CD4-positive, alpha-beta T cell (primary cell): ENCODE data around the gene OR1E2. TPM values are rescaled to one million over a fixed set of nuclear protein-coding genes. Genes with fewer than 3 reads are reported as not detected.
"Not testable (repeated sequence)": the region's sequence is repeated elsewhere in the genome, so short reads cannot be mapped to it uniquely, and the experiment has no call there.

Experiments used
- ATAC-seq: fragments of 200-7000 bp; cut with Tn5 transposase; one replicate; pipeline ENCODE4 v1.10.0; 2022; ENCODE audit warnings: mild to moderate bottlenecking; ENCODE audit not compliant: poor library complexity
- CTCF ChIA-PET: fragments of 350-600 bp; sonication (Branson Sonifier 250); formaldehyde crosslinking; loops from one replicate; lab custom pipeline; 2021; ENCODE audit warnings: antibody characterized with exemption, inconsistent platforms; lab: Charles Lee
- POLR2A ChIA-PET: fragments of 350-600 bp; sonication (Branson Sonifier 250); formaldehyde crosslinking; loops from one replicate; lab custom pipeline; 2021; ENCODE audit warnings: antibody characterized with exemption, inconsistent platforms; lab: Charles Lee
- DNase-seq, 14 experiments: peaks; one replicate each; pipeline ENCODE4 v3.0.0-alpha.2; 2013 to 2020; ENCODE audit warnings: mixed read lengths in 2 of 14
- H3K27ac ChIP-seq, 2 donors: one replicate each; pipeline versions ENCODE4 v1.5.1 to v1.7.0; 2013; ENCODE audit warnings: low read length in 2 of 2, low read depth in 1 of 2, mild to moderate bottlenecking in 1 of 2
- H3K27me3 ChIP-seq, 2 experiments: 1 replicate in 1 of 2; 2 replicates in 1 of 2; pipeline versions ENCODE4 v1.6.1 to v1.7.0; 2013; ENCODE audit warnings: low read length in 2 of 2, control low read depth in 1 of 2, mild to moderate bottlenecking in 1 of 2, moderate library complexity in 1 of 2; ENCODE audit not compliant: insufficient read depth in 2 of 2, control insufficient read depth in 1 of 2
- H3K36me3 ChIP-seq: one replicate; pipeline ENCODE4 v1.6.1; 2013; ENCODE audit warnings: low read length, control low read depth; ENCODE audit not compliant: insufficient read depth
- H3K4me1 ChIP-seq: one replicate; pipeline ENCODE4 v1.6.1; 2013; ENCODE audit warnings: low read length, control low read depth; ENCODE audit not compliant: insufficient read depth
- H3K4me3 ChIP-seq: one replicate; pipeline ENCODE4 v1.5.1; 2013; ENCODE audit warnings: mild to moderate bottlenecking, low read length, moderate library complexity
- H3K9me3 ChIP-seq, 2 experiments: 1 replicate in 1 of 2; 2 replicates in 1 of 2; pipeline versions ENCODE4 v1.6.1 to v1.7.0; 2013; ENCODE audit warnings: low read length in 2 of 2, mild to moderate bottlenecking in 2 of 2, control low read depth in 1 of 2, moderate library complexity in 1 of 2; ENCODE audit not compliant: control insufficient read depth in 1 of 2, insufficient read depth in 1 of 2
- H3K27ac Mint-ChIP-seq: one replicate; pipeline ENCODE4 v1.8.0; 2020; ENCODE audit warnings: mixed read lengths
- H3K27me3 Mint-ChIP-seq: one replicate; pipeline ENCODE4 v1.8.0; 2021; ENCODE audit warnings: mixed read lengths
- H3K36me3 Mint-ChIP-seq: one replicate; pipeline ENCODE4 v1.8.0; 2021; ENCODE audit warnings: low read depth, mixed read lengths
- H3K4me1 Mint-ChIP-seq: one replicate; pipeline ENCODE4 v1.8.0; 2021; ENCODE audit warnings: low read depth, mixed read lengths
- H3K4me3 Mint-ChIP-seq: one replicate; pipeline ENCODE4 v1.8.0; 2020; ENCODE audit warnings: mild to moderate bottlenecking, mixed read lengths
- H3K9me3 Mint-ChIP-seq: one replicate; pipeline ENCODE4 v1.8.0; 2020; ENCODE audit warnings: mixed read lengths
- intact Hi-C, 2 experiments: fragments of 100-400 bp; cut with DNase I in 1 of 2; cut with micrococcal nuclease in 1 of 2; formaldehyde crosslinking; loops; one replicate each; pipeline versions ENCODE4 v1.15.1 to v1.9.0; 2023 to 2025; cut with DNase I, micrococcal nuclease
- total RNA-seq, 174 experiments: library from RNA in 2 of 174; stranded (reverse) in 2 of 174; gene quantifications; one replicate each; pipeline ENCODE4 v1.2.3 and lab custom pipeline; 2021 to 2026
- TF ChIP-seq, protein P1 (sequence below): fragments of 200-600 bp; IDR thresholded peaks from one replicate; pipeline ENCODE4 v1.8.0; 2022; ENCODE audit warnings: antibody characterized with exemption, mild to moderate bottlenecking

The OR1E2 gene
- total RNA-seq, 2 experiments from 2014 or later = not detected

DNA sequence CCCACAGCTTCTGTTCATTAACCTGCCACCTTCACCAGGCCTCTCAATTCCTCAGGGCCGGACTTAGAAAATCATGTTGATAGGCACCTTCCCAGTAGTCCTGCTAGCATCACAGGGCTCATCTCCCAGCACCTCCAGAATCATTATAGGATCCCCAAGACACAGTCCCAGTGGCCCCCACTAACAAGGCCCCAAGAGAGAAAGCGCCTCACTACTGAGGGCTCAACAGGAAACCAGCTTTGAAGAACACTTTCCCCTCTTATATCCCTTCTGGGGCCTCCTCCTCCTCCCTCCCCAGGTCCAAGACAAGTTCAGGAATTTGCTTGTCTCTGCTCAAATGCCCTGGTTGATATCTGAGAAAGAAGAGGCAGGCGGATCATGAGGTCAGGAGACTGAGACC is 22.6 kb downstream of the OR1E2 start, which contains the start of gene OR3A3:
Gene OR3A3 (plus strand): TSS at position 301 of the 400 bp plus-strand sequence.
- H3K36me3 Mint-ChIP-seq = no peaks in the 10 kb centered on the region

DNA sequence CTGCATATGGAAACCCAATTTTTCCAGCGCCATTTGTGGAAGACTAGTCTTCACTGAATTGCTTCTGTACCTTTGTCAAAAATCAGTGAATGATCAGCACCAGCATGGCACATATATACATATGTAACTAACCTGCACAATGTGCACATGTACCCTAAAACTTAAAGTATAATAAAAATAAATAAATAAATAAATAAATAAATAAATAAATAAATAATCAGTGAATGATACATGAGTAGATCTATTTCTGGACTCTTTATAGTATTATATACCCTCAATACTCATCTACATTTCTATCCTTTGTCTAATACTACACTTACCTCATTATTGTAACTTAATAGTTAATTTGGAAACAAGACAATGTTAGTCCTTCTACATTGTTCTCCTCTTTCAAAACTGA is 29.8 kb downstream of the OR1E2 start:
- H3K27me3 ChIP-seq, H3K27ac Mint-ChIP-seq, H3K36me3 Mint-ChIP-seq, H3K27ac ChIP-seq, H3K4me1 ChIP-seq, intact Hi-C loops, H3K4me3 Mint-ChIP-seq, POLR2A ChIA-PET, ATAC-seq, CTCF ChIA-PET, H3K4me3 ChIP-seq, DNase-seq, H3K36me3 ChIP-seq, H3K4me1 Mint-ChIP-seq: not testable (repeated sequence)
- peaks cover 5 to 14% of the 10 kb centered on the region in 2 experiments for H3K9me3 ChIP-seq
- peaks cover 13% of the 10 kb centered on the region for H3K9me3 Mint-ChIP-seq
- peaks cover 17% of the 10 kb centered on the region for H3K27me3 Mint-ChIP-seq

More for the DNA sequence above, 22.6 kb downstream of the OR1E2 start, which contains the start of gene OR3A3:
- Histone ChIP-seq H3K27ac (no peak within 1 kb of the TSS), H3K36me3 (no peaks in the 10 kb centered on the region), H3K27me3 (peaks cover 3 to 9% of the 10 kb centered on the region in 2 experiments), H3K4me1 (no peaks in the 10 kb centered on the region), H3K4me3 (no peak within 1 kb of the TSS), H3K9me3 (peaks cover 5 to 15% of the 10 kb centered on the region in 2 experiments)
- Mint-ChIP-seq H3K4me3 (no peak within 1 kb of the TSS), H3K9me3 (peaks cover 16% of the 10 kb centered on the region), H3K27ac (no peak within 1 kb of the TSS), H3K4me1 (no peaks in the 10 kb centered on the region), H3K27me3 (peaks cover 31% of the 10 kb centered on the region)
- ChIA-PET POLR2A (no interaction called here), CTCF (no interaction called here)
- DNase-seq (no peak), ATAC-seq (no peak)
- TF ChIP-seq, protein P1, sequence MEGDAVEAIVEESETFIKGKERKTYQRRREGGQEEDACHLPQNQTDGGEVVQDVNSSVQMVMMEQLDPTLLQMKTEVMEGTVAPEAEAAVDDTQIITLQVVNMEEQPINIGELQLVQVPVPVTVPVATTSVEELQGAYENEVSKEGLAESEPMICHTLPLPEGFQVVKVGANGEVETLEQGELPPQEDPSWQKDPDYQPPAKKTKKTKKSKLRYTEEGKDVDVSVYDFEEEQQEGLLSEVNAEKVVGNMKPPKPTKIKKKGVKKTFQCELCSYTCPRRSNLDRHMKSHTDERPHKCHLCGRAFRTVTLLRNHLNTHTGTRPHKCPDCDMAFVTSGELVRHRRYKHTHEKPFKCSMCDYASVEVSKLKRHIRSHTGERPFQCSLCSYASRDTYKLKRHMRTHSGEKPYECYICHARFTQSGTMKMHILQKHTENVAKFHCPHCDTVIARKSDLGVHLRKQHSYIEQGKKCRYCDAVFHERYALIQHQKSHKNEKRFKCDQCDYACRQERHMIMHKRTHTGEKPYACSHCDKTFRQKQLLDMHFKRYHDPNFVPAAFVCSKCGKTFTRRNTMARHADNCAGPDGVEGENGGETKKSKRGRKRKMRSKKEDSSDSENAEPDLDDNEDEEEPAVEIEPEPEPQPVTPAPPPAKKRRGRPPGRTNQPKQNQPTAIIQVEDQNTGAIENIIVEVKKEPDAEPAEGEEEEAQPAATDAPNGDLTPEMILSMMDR = no peak
- intact Hi-C loops = loop anchor here in 1 of 2 experiments (10.0 kb wide), 1 partner anchor 126 kb away; no protein-coding TSS in a partner anchor

DNA sequence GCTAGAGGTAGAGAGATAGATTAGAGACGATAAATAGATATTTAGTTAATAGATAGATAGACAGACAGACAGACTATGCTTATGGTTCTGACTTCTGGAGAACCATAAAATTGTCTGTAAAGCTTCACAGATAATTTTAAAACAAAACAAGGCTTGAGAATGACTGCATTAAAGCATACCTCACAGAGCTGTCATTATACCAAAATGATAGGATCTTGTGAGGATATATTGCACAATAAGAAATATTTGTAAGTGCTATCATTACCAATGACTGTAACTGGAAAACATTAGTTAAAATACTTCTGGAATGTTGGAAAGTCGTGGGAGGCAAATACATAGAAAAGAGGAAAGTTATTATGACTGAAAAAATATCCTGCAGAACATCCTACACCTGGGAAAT is 31.9 kb downstream of the OR1E2 start:
- peaks cover 3% of the 10 kb centered on the region for H3K9me3 Mint-ChIP-seq
- no peak overlapping the region for H3K27ac Mint-ChIP-seq
- DNase-seq = no peak
- H3K27ac ChIP-seq = no peak overlapping the region
- POLR2A ChIA-PET = no interaction called here
- H3K4me1 Mint-ChIP-seq = no peaks in the 10 kb centered on the region
- H3K27me3 ChIP-seq = peaks cover 0 to 3% of the 10 kb centered on the region in 2 experiments
- H3K4me3 ChIP-seq = no peak overlapping the region
- H3K4me3 Mint-ChIP-seq = no peak overlapping the region
- CTCF ChIA-PET = no interaction called here
- H3K27me3 Mint-ChIP-seq = peaks cover 6% of the 10 kb centered on the region
- no peak for ATAC-seq
- TF ChIP-seq, protein P1 = no peak
- H3K9me3 ChIP-seq = no peaks in the 10 kb centered on the region
- H3K36me3 Mint-ChIP-seq = no peaks in the 10 kb centered on the region
- no peaks in the 10 kb centered on the region for H3K36me3 ChIP-seq
- no peaks in the 10 kb centered on the region for H3K4me1 ChIP-seq
- intact Hi-C loops = no loop called here

DNA sequence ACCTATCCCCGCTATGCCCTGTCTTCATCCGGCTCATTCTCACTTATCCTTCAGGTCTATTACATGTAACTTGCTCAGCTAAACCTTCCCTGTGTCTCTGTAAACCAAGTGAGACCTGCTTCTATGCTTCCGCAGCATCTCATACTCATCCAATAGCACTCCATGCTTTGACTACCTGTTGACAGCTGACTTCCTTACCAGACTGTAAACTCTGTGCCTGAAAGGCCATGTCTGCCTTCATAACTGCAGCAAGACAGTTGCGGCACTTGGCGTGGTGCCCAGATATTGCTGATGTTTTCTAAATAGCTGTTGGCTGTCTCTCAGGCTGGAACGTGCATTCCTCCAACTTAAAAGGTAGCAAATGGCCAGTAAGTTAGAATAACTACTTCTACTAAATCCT is 33.6 kb downstream of the OR1E2 start:
- H3K27ac Mint-ChIP-seq = no peak overlapping the region
- TF ChIP-seq, protein P1 = no peak
- ChIA-PET CTCF (no interaction called here), POLR2A (no interaction called here)
- Histone ChIP-seq H3K9me3 (no peaks in the 10 kb centered on the region), H3K4me3 (no peak overlapping the region), H3K36me3 (no peaks in the 10 kb centered on the region), H3K27ac (no peak overlapping the region), H3K4me1 (no peaks in the 10 kb centered on the region), H3K27me3 (peaks cover 0 to 3% of the 10 kb centered on the region in 2 experiments)
- no peak for ATAC-seq
- no peaks in the 10 kb centered on the region for H3K9me3 Mint-ChIP-seq
- intact Hi-C loops = no loop called here
- no peak overlapping the region for H3K4me3 Mint-ChIP-seq
- no peaks in the 10 kb centered on the region for H3K4me1 Mint-ChIP-seq
- DNase-seq = no peak
- H3K36me3 Mint-ChIP-seq = no peaks in the 10 kb centered on the region
- H3K27me3 Mint-ChIP-seq = peaks cover 15% of the 10 kb centered on the region
